GM23338 (cell line): ENCODE data around the gene KLC1. TPM values are rescaled to one million over a fixed set of nuclear protein-coding genes. Genes with fewer than 3 reads are reported as not detected.

Experiments
- ATAC-seq: fragments of 200-7000 bp; cut with Tn5 transposase; 3 replicates; pipeline ENCODE4 v1.9.1; 2020
- DNase-seq: peaks from one replicate; pipeline ENCODE4 v3.0.0-alpha.2; 2015; ENCODE audit warnings: low spot score
- H2AFZ ChIP-seq: fragments of 200-600 bp; sonication (generic); 2 replicates; pipeline ENCODE4 v1.8.0; 2016; ENCODE audit warnings: antibody characterized with exemption, mild to moderate bottlenecking, moderate library complexity
- H3F3A ChIP-seq: fragments of 200-600 bp; sonication (generic); replicated peaks from 2 replicates; pipeline ENCODE4 v1.8.0; 2017; ENCODE audit warnings: antibody characterized with exemption, mixed run types, low read depth
- H3K27ac ChIP-seq: fragments of 200-600 bp; sonication (generic); 2 replicates; pipeline ENCODE4 v1.6.1; 2016; ENCODE audit warnings: low read depth
- H3K27me3 ChIP-seq: fragments of 200-600 bp; sonication (generic); 2 replicates; pipeline ENCODE4 v1.8.0; 2016; ENCODE audit warnings: mild to moderate bottlenecking, mixed run types, moderate library complexity; ENCODE audit not compliant: insufficient read depth
- H3K36me3 ChIP-seq: fragments of 200-600 bp; sonication (generic); 2 replicates; pipeline ENCODE4 v1.8.0; 2016; ENCODE audit warnings: mild to moderate bottlenecking; ENCODE audit not compliant: insufficient read depth
- H3K4me1 ChIP-seq: fragments of 200-600 bp; sonication (generic); 2 replicates; pipeline ENCODE4 v1.8.0; 2016; ENCODE audit warnings: mild to moderate bottlenecking, moderate library complexity; ENCODE audit not compliant: insufficient read depth
- H3K4me2 ChIP-seq: fragments of 200-600 bp; sonication (generic); 2 replicates; pipeline ENCODE4 v1.7.1; 2017; ENCODE audit warnings: mixed run types
- H3K4me3 ChIP-seq: fragments of 200-600 bp; sonication (generic); 2 replicates; pipeline ENCODE4 v1.6.1; 2016; ENCODE audit warnings: mixed run types
- H3K79me2 ChIP-seq: fragments of 200-600 bp; sonication (generic); replicated peaks from 2 replicates; pipeline ENCODE4 v1.8.0; 2017; ENCODE audit warnings: mild to moderate bottlenecking; ENCODE audit not compliant: insufficient read depth
- H3K9me2 ChIP-seq: fragments of 200-600 bp; sonication (generic); 2 replicates; pipeline ENCODE4 v1.8.0; 2017; ENCODE audit not compliant: insufficient read depth
- H4K20me1 ChIP-seq: fragments of 200-600 bp; sonication (generic); replicated peaks from 2 replicates; pipeline ENCODE4 v1.8.0; 2017; ENCODE audit warnings: mild to moderate bottlenecking; ENCODE audit not compliant: insufficient read depth
- H3K27ac Mint-ChIP-seq: 2 replicates; pipeline ENCODE4 v1.8.0; 2020; ENCODE audit warnings: inconsistent platforms, mild to moderate bottlenecking, moderate library complexity, mixed read lengths
- H3K27me3 Mint-ChIP-seq: 3 replicates; pipeline ENCODE4 v1.8.0; 2022; ENCODE audit warnings: low read depth, mild to moderate bottlenecking, moderate library complexity, mixed read lengths, inconsistent platforms; ENCODE audit not compliant: insufficient read depth, poor library complexity
- H3K36me3 Mint-ChIP-seq: 3 replicates; pipeline ENCODE4 v1.8.0; 2021; ENCODE audit warnings: low read depth, mild to moderate bottlenecking, inconsistent platforms, moderate library complexity, mixed read lengths
- H3K4me1 Mint-ChIP-seq: 3 replicates; pipeline ENCODE4 v1.8.0; 2020; ENCODE audit warnings: mild to moderate bottlenecking, inconsistent platforms, mixed read lengths
- H3K4me3 Mint-ChIP-seq: 3 replicates; pipeline ENCODE4 v1.8.0; 2021; ENCODE audit warnings: moderate library complexity, mild to moderate bottlenecking, inconsistent platforms, mixed read lengths
- H3K9me3 Mint-ChIP-seq: 3 replicates; pipeline ENCODE4 v1.8.0; 2020; ENCODE audit warnings: moderate library complexity, mild to moderate bottlenecking, inconsistent platforms, mixed read lengths
- ETS1 ChIP-seq: IDR thresholded peaks from 2 replicates; pipeline ENCODE4 v1.6.1; 2016; ENCODE audit warnings: antibody characterized with exemption
- EZH2 ChIP-seq: fragments of 200-600 bp; sonication (generic); IDR thresholded peaks from one replicate; pipeline ENCODE4 v1.8.0; 2017; ENCODE audit warnings: antibody characterized with exemption, mild to moderate bottlenecking, low read depth; ENCODE audit not compliant: unreplicated experiment
- EZH2phosphoT487 ChIP-seq: fragments of 200-600 bp; sonication (generic); IDR thresholded peaks from one replicate; pipeline ENCODE4 v1.8.1; 2018; ENCODE audit warnings: antibody characterized with exemption; ENCODE audit not compliant: unreplicated experiment
- JUNB ChIP-seq: IDR thresholded peaks from one replicate; pipeline ENCODE4 v1.6.1; 2016; ENCODE audit warnings: antibody characterized with exemption; ENCODE audit not compliant: unreplicated experiment
- NANOG ChIP-seq: IDR thresholded peaks from 2 replicates; pipeline ENCODE4 v1.6.1; 2016; ENCODE audit warnings: antibody characterized with exemption, borderline replicate concordance
- POLR2AphosphoS5 ChIP-seq: IDR thresholded peaks from 2 replicates; pipeline ENCODE4 v1.6.1; 2016; ENCODE audit warnings: antibody characterized with exemption, low read depth
- REST ChIP-seq: IDR thresholded peaks from one replicate; pipeline ENCODE4 v1.6.1; 2018; ENCODE audit warnings: antibody characterized with exemption; ENCODE audit not compliant: unreplicated experiment
- STAT1 ChIP-seq: IDR thresholded peaks from one replicate; pipeline ENCODE4 v1.6.1; 2016; ENCODE audit warnings: antibody characterized with exemption; ENCODE audit not compliant: unreplicated experiment
- ZNF462 ChIP-seq: fragments of 250-450 bp; sonication (Bioruptor Pico); IDR thresholded peaks from 2 replicates; pipeline ENCODE4 v1.5.0; 2020; ENCODE audit warnings: mild to moderate bottlenecking, moderate library complexity
- polyA plus RNA-seq: library from polyadenylated mRNA; unstranded; fragments of >200 nt; fragmentation: Nextera tagmentation; extraction: Ambion mirVana; gene quantifications from 2 replicates; pipeline ENCODE4 v1.2.1, GENCODE V29; 2016
- total RNA-seq: library from RNA; depleted of rRNA; stranded (reverse); fragments of >200 nt; shearing (Covaris generic); gene quantifications from 2 replicates; pipeline ENCODE4 v1.2.3, GENCODE V29; 2014

Gene KLC1
- total and polyA plus RNA-seq, 2 experiments from 2014 or later: 165 to 308 TPM

GRCh38 chr14:103728141-103728540 is 99.1 kb downstream of the KLC1 start (continued):
- TF ChIP-seq ZNF462 (CRISPR knock-in tag): no peak
- no peak for TF ChIP-seq POLR2AphosphoS5
- no peak for TF ChIP-seq STAT1
- TF ChIP-seq REST: no peak
- no peak for TF ChIP-seq EZH2phosphoT487

- no peak for DNase-seq
- H4K20me1 ChIP-seq: peaks cover 7% of the 10 kb centered on the region; the same call in 1 of the 2 replicates
- peaks cover 22% of the 10 kb centered on the region for H3K36me3 Mint-ChIP-seq
- no peaks in the 10 kb centered on the region for H3F3A ChIP-seq
- H3K27ac Mint-ChIP-seq: no peak overlapping the region
- peaks cover 10% of the 10 kb centered on the region for H3K79me2 ChIP-seq
- no peaks in the 10 kb centered on the region for H3K36me3 ChIP-seq
- H3K4me2 ChIP-seq: no peak overlapping the region
- no peak for ATAC-seq
- H3K27ac ChIP-seq: no peak overlapping the region
- no peak overlapping the region for H3K4me3 ChIP-seq
- H3K4me3 Mint-ChIP-seq: no peak overlapping the region
- peaks cover 5% of the 10 kb centered on the region; the same call in 1 of the 3 replicates for H3K4me1 Mint-ChIP-seq
- no peaks in the 10 kb centered on the region for H3K4me1 ChIP-seq
- no peaks in the 10 kb centered on the region for H3K9me2 ChIP-seq
- H3K9me3 Mint-ChIP-seq: no peaks in the 10 kb centered on the region
- H3K27me3 Mint-ChIP-seq: peaks cover 2% of the 10 kb centered on the region
- H3K27me3 ChIP-seq: no peaks in the 10 kb centered on the region
- no peak overlapping the region for H2AFZ ChIP-seq
- no peak for TF ChIP-seq JUNB
- no peak for TF ChIP-seq EZH2phosphoT487
- no peak for TF ChIP-seq ETS1
- no peak for TF ChIP-seq NANOG
- TF ChIP-seq EZH2: no peak
- no peak for TF ChIP-seq REST
- no peak for TF ChIP-seq STAT1
These were observed 99.7 kb downstream of the KLC1 start for GRCh38 chr14:103728721-103729120.
